H1 (cell line): ENCODE results near the gene FA2H. TPM values are rescaled to one million over a fixed set of nuclear protein-coding genes. Genes with fewer than 3 reads are reported as not detected.

Experiments
- CTCF ChIA-PET: fragments of 300-600 bp; sonication (Branson Sonifier 250); formaldehyde crosslinking; loops from one replicate; lab custom pipeline; 2021; ENCODE audit not compliant: partially characterized antibody; lab: Charles Lee
- POLR2A ChIA-PET: fragments of 300-600 bp; sonication (Branson Sonifier 250); formaldehyde crosslinking; loops from one replicate; lab custom pipeline; 2021; ENCODE audit warnings: inconsistent platforms; ENCODE audit not compliant: partially characterized antibody; lab: Charles Lee
- DNase-seq, 2 experiments: peaks; one replicate each; pipeline versions ENCODE4 v3.0.0 to v3.0.0-alpha.2; 2010 to 2022; ENCODE audit warnings: low spot score in 2 of 2, low read depth in 1 of 2, mixed read lengths in 1 of 2
- FAIRE-seq: peaks from 2 replicates; lab custom pipeline; 2011; peaks lifted over from hg19 to GRCh38; lab: Jason Lieb, UNC
- H2AFZ ChIP-seq: 2 replicates; pipeline ENCODE4 v1.8.1; 2012; ENCODE audit warnings: low read length, inconsistent platforms
- H2AK5ac ChIP-seq: 2 replicates; pipeline ENCODE4 v1.6.1; 2013; ENCODE audit warnings: low read depth, low read length
- H2BK120ac ChIP-seq: replicated peaks from 2 replicates; pipeline ENCODE3; 2013; ENCODE audit warnings: low read depth, low read length, inconsistent platforms
- H2BK12ac ChIP-seq: 2 replicates; pipeline ENCODE4 v1.6.1; 2013; ENCODE audit warnings: low read depth, low read length
- H2BK15ac ChIP-seq: 2 replicates; pipeline ENCODE4 v1.6.1; 2013; ENCODE audit warnings: low read length
- H2BK20ac ChIP-seq: 2 replicates; pipeline ENCODE4 v1.6.1; 2013; ENCODE audit warnings: low read length
- H2BK5ac ChIP-seq: 2 replicates; pipeline ENCODE4 v1.6.1; 2013; ENCODE audit warnings: low read depth, low read length
- H3K14ac ChIP-seq: 2 replicates; pipeline ENCODE4 v1.6.1; 2013; ENCODE audit warnings: inconsistent platforms; ENCODE audit not compliant: insufficient read length
- H3K18ac ChIP-seq: 2 replicates; pipeline ENCODE4 v1.6.1; 2013; ENCODE audit warnings: low read length; ENCODE audit errors: extremely low read depth
- H3K23ac ChIP-seq: 2 replicates; pipeline ENCODE4 v1.6.1; 2013; ENCODE audit warnings: inconsistent platforms; ENCODE audit not compliant: insufficient read length
- H3K23me2 ChIP-seq: 2 replicates; pipeline ENCODE4 v1.6.1; 2013; ENCODE audit warnings: low read depth, low read length
- H3K27ac ChIP-seq: 2 replicates; pipeline ENCODE4 v1.6.1; 2011; ENCODE audit warnings: low read depth, low read length, inconsistent platforms
- H3K27me3 ChIP-seq, 4 experiments: replicated peaks in 1 of 4; 1 replicate in 1 of 4; 2 replicates in 3 of 4; pipeline versions ENCODE4 v1.6.1 to v1.8.1; 2011 to 2013; ENCODE audit warnings: low read length in 3 of 4, mild to moderate bottlenecking in 3 of 4, inconsistent platforms in 2 of 4, mixed read lengths in 2 of 4, moderate library complexity in 1 of 4; ENCODE audit not compliant: control insufficient read depth in 3 of 4, insufficient read depth in 3 of 4; ENCODE audit errors: extremely low read depth in 1 of 4
- H3K36me3 ChIP-seq, 4 experiments: 2 replicates each; pipeline versions ENCODE4 v1.6.1 to v1.8.1; 2011 to 2013; ENCODE audit warnings: mild to moderate bottlenecking in 4 of 4, low read length in 3 of 4, moderate library complexity in 2 of 4, control low read depth in 1 of 4, inconsistent platforms in 1 of 4; ENCODE audit not compliant: insufficient read depth in 4 of 4, control insufficient read depth in 2 of 4
- H3K4ac ChIP-seq: replicated peaks from 2 replicates; pipeline ENCODE3; 2013; ENCODE audit warnings: low read length, low read depth, mixed read lengths, inconsistent platforms; ENCODE audit not compliant: insufficient read length
- H3K4me1 ChIP-seq, 4 experiments: replicated peaks in 1 of 4; 1 replicate in 1 of 4; 2 replicates in 3 of 4; pipeline versions ENCODE4 v1.6.1 to v1.8.1; 2011 to 2013; ENCODE audit warnings: low read length in 3 of 4, inconsistent platforms in 2 of 4, mixed read lengths in 1 of 4; ENCODE audit not compliant: insufficient read depth in 4 of 4, control insufficient read depth in 3 of 4
- H3K4me2 ChIP-seq, 2 experiments: 2 replicates each; pipeline versions ENCODE4 v1.6.1 to v1.8.1; 2011 to 2013; ENCODE audit warnings: low read depth in 2 of 2, low read length in 2 of 2, control low read depth in 1 of 2, inconsistent platforms in 1 of 2, mild to moderate bottlenecking in 1 of 2; ENCODE audit not compliant: insufficient read depth in 1 of 2
- H3K4me3 ChIP-seq, 4 experiments: fragments of 200-600, 300-600 bp in 1 of 4; sonication (generic), shearing (Covaris generic), sonication (Bioruptor Twin) in 1 of 4; 2 replicates each; pipeline versions ENCODE4 v1.5.1 to v1.8.1; 2011 to 2016; ENCODE audit warnings: low read length in 4 of 4, low read depth in 3 of 4, control low read depth in 2 of 4, inconsistent platforms in 2 of 4, mild to moderate bottlenecking in 2 of 4, mixed read lengths in 1 of 4, moderate library complexity in 1 of 4; ENCODE audit not compliant: insufficient read depth in 2 of 4; ENCODE audit errors: extremely low read depth in 1 of 4
- H3K56ac ChIP-seq: replicated peaks from 2 replicates; pipeline ENCODE3; 2013; ENCODE audit warnings: low read depth, mild to moderate bottlenecking, mixed read lengths, low read length, inconsistent platforms; ENCODE audit not compliant: insufficient read length
- H3K79me1 ChIP-seq: 2 replicates; pipeline ENCODE4 v1.6.1; 2013; ENCODE audit warnings: low read depth, low read length, control low read depth
- H3K79me2 ChIP-seq, 2 experiments: 2 replicates each; pipeline versions ENCODE4 v1.6.1 to v1.8.1; 2012 to 2013; ENCODE audit warnings: low read length in 2 of 2, mild to moderate bottlenecking in 2 of 2, inconsistent platforms in 1 of 2; ENCODE audit not compliant: insufficient read depth in 2 of 2, control insufficient read depth in 1 of 2
- H3K9ac ChIP-seq, 4 experiments: replicated peaks in 1 of 4; 1 replicate in 1 of 4; 2 replicates in 3 of 4; pipeline versions ENCODE4 v1.6.1 to v1.8.1; 2011 to 2013; ENCODE audit warnings: low read depth in 3 of 4, low read length in 3 of 4, control low read depth in 2 of 4, mild to moderate bottlenecking in 2 of 4, moderate library complexity in 2 of 4, inconsistent platforms in 1 of 4; ENCODE audit errors: extremely low read depth in 1 of 4
- H3K9me3 ChIP-seq, 2 experiments: 2 replicates each; pipeline versions ENCODE4 v1.6.1 to v1.8.1; 2012 to 2013; ENCODE audit warnings: mild to moderate bottlenecking in 2 of 2, moderate library complexity in 2 of 2, control low read depth in 1 of 2, inconsistent platforms in 1 of 2, low read depth in 1 of 2, low read length in 1 of 2, mixed read lengths in 1 of 2; ENCODE audit not compliant: insufficient read depth in 2 of 2
- H4K20me1 ChIP-seq, 2 experiments: replicated peaks in 1 of 2; 2 replicates each; pipeline versions ENCODE3 to v1.8.1; 2011 to 2013; ENCODE audit warnings: inconsistent platforms in 2 of 2, low read length in 2 of 2, mild to moderate bottlenecking in 1 of 2; ENCODE audit not compliant: insufficient read depth in 2 of 2, control insufficient read depth in 1 of 2
- H4K5ac ChIP-seq: 2 replicates; pipeline ENCODE4 v1.6.1; 2013; ENCODE audit warnings: low read length, low read depth, mixed read lengths, inconsistent platforms; ENCODE audit not compliant: insufficient read length
- H4K8ac ChIP-seq: 2 replicates; pipeline ENCODE4 v1.8.0; 2013; ENCODE audit warnings: mild to moderate bottlenecking, moderate library complexity, low read length, inconsistent platforms; ENCODE audit not compliant: insufficient read depth; ENCODE audit errors: extremely low read depth
- H4K91ac ChIP-seq: replicated peaks from 2 replicates; pipeline ENCODE3; 2013; ENCODE audit warnings: low read length, mixed read lengths, inconsistent platforms; ENCODE audit not compliant: insufficient read length
- BCL11A ChIP-seq, 2 experiments: IDR thresholded peaks; one replicate each; pipeline ENCODE4 v1.6.1; 2011; ENCODE audit warnings: low read depth in 2 of 2, low read length in 2 of 2, mild to moderate bottlenecking in 2 of 2
- CBX8 ChIP-seq: fragments of 300-800, 300-1000 bp; sonication (generic); IDR thresholded peaks from 2 replicates; pipeline ENCODE4 v1.7.1; 2016; ENCODE audit warnings: low read depth, low read length, borderline replicate concordance
- CEBPB ChIP-seq: IDR thresholded peaks from 2 replicates; pipeline ENCODE4 v1.6.1; 2012; ENCODE audit warnings: low read depth, low read length
- CHD2 ChIP-seq: IDR thresholded peaks from 2 replicates; pipeline ENCODE4 v1.6.1; 2012; ENCODE audit warnings: low read length, improper control_type of control experiment
- EGR1 ChIP-seq: IDR thresholded peaks from 2 replicates; pipeline ENCODE4 v1.6.1; 2011; ENCODE audit warnings: low read depth, low read length, borderline replicate concordance
- EZH2 ChIP-seq: fragments of 200-600 bp; sonication (generic); IDR thresholded peaks from 2 replicates; pipeline ENCODE4 v1.7.1; 2012; ENCODE audit warnings: low read depth, mild to moderate bottlenecking, moderate library complexity, low read length, inconsistent platforms; ENCODE audit not compliant: severe bottlenecking
- JUND ChIP-seq: IDR thresholded peaks from 2 replicates; pipeline ENCODE4 v1.6.1; 2011; ENCODE audit warnings: mild to moderate bottlenecking, improper control_type of control experiment, low read length
- KDM1A ChIP-seq: fragments of 200-600, 300-600 bp; sonication (generic); IDR thresholded peaks from 2 replicates; pipeline ENCODE4 v1.7.1; 2016; ENCODE audit warnings: mild to moderate bottlenecking, low read length, borderline replicate concordance
- PHF8 ChIP-seq: fragments of 200-600 bp; sonication (generic); conservative IDR thresholded peaks from 2 replicates; pipeline ENCODE4 v1.7.1; 2012; ENCODE audit warnings: low read depth, mild to moderate bottlenecking, inconsistent platforms, low read length, moderate library complexity
- RBBP5 ChIP-seq: IDR thresholded peaks from 2 replicates; pipeline ENCODE4 v1.7.1; 2012; ENCODE audit warnings: low read depth, mild to moderate bottlenecking, inconsistent platforms, low read length, moderate library complexity, borderline replicate concordance
- RFX5 ChIP-seq: IDR thresholded peaks from 2 replicates; pipeline ENCODE4 v1.6.1; 2011; ENCODE audit warnings: low read depth, low read length, improper control_type of control experiment, borderline replicate concordance
- SIN3A ChIP-seq, 2 experiments: IDR thresholded peaks in 1 of 2; conservative IDR thresholded peaks in 1 of 2; 2 replicates each; pipeline ENCODE4 v1.6.1; 2011 to 2012; ENCODE audit warnings: low read length in 2 of 2, improper control_type of control experiment in 1 of 2, low read depth in 1 of 2, mild to moderate bottlenecking in 1 of 2
- ZNF274 ChIP-seq: IDR thresholded peaks from 2 replicates; pipeline ENCODE4 v1.7.0; 2012; ENCODE audit warnings: low read length, borderline replicate concordance; ENCODE audit errors: extremely low read depth
- WGBS, 2 experiments: shearing (Covaris generic) in 1 of 2; methylation state at CpG; one replicate each; pipeline versions ENCODE4 v1.1.6 to v1.1.7; 2013 to 2015; ENCODE audit warnings: low lambda C conversion rate in 2 of 2, mixed read lengths in 2 of 2, inconsistent platforms in 1 of 2, low coverage in 1 of 2, missing lambda C conversion rate in 1 of 2; ENCODE audit not compliant: insufficient replicate concordance in 2 of 2, insufficient coverage in 1 of 2, insufficient read length in 1 of 2; ENCODE audit errors: extremely low coverage in 1 of 2, missing lambda C conversion rate in 1 of 2; 5-methylcytosine and 5-hydroxymethylcytosine counted together
- polyA plus RNA-seq, 7 experiments: library from polyadenylated mRNA; depleted of rRNA in 3 of 7; stranded (reverse) in 5 of 7; unstranded in 2 of 7; fragments of >200 nt in 5 of 7; fragments of 200-250 nt in 2 of 7; gene quantifications; 1 replicate in 5 of 7; 2 replicates in 1 of 7; 4 replicates in 1 of 7; pipeline versions ENCODE4 v1.2.1 to v1.2.3, GENCODE V29; 2011 to 2013; ENCODE audit warnings: missing spikeins in 2 of 7, mixed read lengths in 2 of 7
- total RNA-seq: library from RNA; stranded (reverse); fragmentation: NEBNext Ultra II Directional; extraction: Animal tissue kit (Norgen Biotek cat#: 25700); gene quantifications from 2 replicates; pipeline ENCODE4 v1.2.1, GENCODE V29; 2021

Gene FA2H
- total and polyA plus RNA-seq, 2 of the 8 experiments (the other 6 are each of a cell fraction or from before 2014, with no cell fraction given), result 2.1 to 2.5 TPM

GRCh38 chr16:74753180-74753579, 21.4 kb downstream of the FA2H start:
- Histone ChIP-seq H4K20me1 (no peaks in the 10 kb centered on the region), H4K5ac (no peak overlapping the region), H3K79me1 (no peaks in the 10 kb centered on the region), H4K8ac (no peak overlapping the region), H4K91ac (no peak overlapping the region), H3K23me2 (no peaks in the 10 kb centered on the region), H3K4ac (no peak overlapping the region), H2BK12ac (no peak overlapping the region), H3K36me3 (no peaks in the 10 kb centered on the region), H3K18ac (no peak overlapping the region; the same call in 1 of the 2 replicates), H2BK120ac (no peak overlapping the region), H2BK20ac (no peak overlapping the region), H2BK15ac (no peak overlapping the region), H3K4me1 (peaks cover 2 to 14% (median 6%) of the 10 kb centered on the region in 4 experiments; a peak in 6 of 7 replicates), H3K23ac (no peak overlapping the region), H3K27me3 (no peaks in the 10 kb centered on the region), H2AFZ (no peak overlapping the region), H3K9me3 (no peaks in the 10 kb centered on the region), H2AK5ac (no peak overlapping the region), H3K56ac (no peak overlapping the region), H3K27ac (no peak overlapping the region), H3K9ac (no peak overlapping the region), H2BK5ac (no peak overlapping the region), H3K79me2 (no peaks in the 10 kb centered on the region), H3K4me2 (no peak overlapping the region), H3K14ac (no peak overlapping the region), H3K4me3 (no peak overlapping the region)
- ChIA-PET CTCF (interaction anchor here (0.9 to 32.9 kb wide), 7 partner anchors 12 to 63 kb away, joined by 3 to 576 read pairs (median 4); no protein-coding TSS in a partner anchor), POLR2A (no interaction called here)
- DNase-seq, result no peak
- 87% methylated on average over 12 of the region's 12 CpGs; no CpG with 5 or more reads in 1 of the 2 experiments for WGBS, 2 experiments
- FAIRE-seq, result no peak
- TF ChIP-seq EZH2 (no peak), RFX5 (no peak), BCL11A (IDR thresholded peaks at IDR 0.05; ENCODE audit: low read depth in 2 of 2, low read length in 2 of 2) (no peak), EGR1 (no peak), JUND (no peak), CBX8 (no peak), SIN3A (conservative IDR thresholded peaks at IDR 0.05 in 1 of 2, IDR thresholded peaks at IDR 0.05 in 1 of 2; ENCODE audit: low read depth in 1 of 2, low read length in 2 of 2) (no peak), RBBP5 (no peak), ZNF274 (no peak), CEBPB (no peak), PHF8 (no peak), CHD2 (no peak), KDM1A (no peak)
